ENCODE data around the gene PROSER2.
"Not testable (repeated sequence)": the region's sequence is repeated elsewhere in the genome, so short reads cannot be mapped to it uniquely, and the experiment has no call there.

Gene PROSER2

DNA sequence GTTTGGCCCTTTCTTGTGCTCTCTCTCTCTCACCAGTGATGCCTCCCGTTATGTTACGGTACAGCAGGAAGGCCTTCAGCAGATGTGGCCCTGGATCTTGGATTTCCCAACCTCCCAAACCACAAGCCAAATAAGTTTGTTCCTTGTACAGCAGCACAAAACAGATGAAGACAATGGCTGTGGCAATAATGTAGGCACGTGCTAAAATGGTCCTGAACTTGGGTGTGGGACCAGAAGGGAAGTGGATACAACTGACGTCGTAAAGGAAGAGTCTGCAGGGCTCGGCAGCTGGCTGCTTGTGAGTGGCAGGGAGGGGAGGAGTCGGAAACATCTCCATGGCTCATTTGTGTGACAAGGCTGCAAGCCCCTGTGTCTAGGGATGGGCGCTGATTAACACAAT, 26.8 kb downstream of the PROSER2 start:
- no peak for ATAC-seq (replicated peaks; ENCODE audit: extremely low read depth, poor library complexity, severe bottlenecking)
- Mint-ChIP-seq H3K9me3 (no peaks in the 10 kb centered on the region), H3K27me3 (peaks cover 69% of the 10 kb centered on the region), H3K36me3 (ENCODE audit: insufficient read depth) (peaks cover 1% of the 10 kb centered on the region), H3K27ac (ENCODE audit: low read depth) (no peak overlapping the region), H3K4me1 (peaks cover 4% of the 10 kb centered on the region), H3K4me3 (no peak overlapping the region)
- no peak for DNase-seq (ENCODE audit: low spot score in 2 of 2)

GRCh38 chr10:11851910-11852309, 28.8 kb downstream of the PROSER2 start:
- ATAC-seq (replicated peaks; ENCODE audit: extremely low read depth, poor library complexity, severe bottlenecking) (no peak), DNase-seq (ENCODE audit: low spot score in 2 of 2) (no peak)
- Mint-ChIP-seq H3K9me3 (no peaks in the 10 kb centered on the region), H3K27ac (ENCODE audit: low read depth) (no peak overlapping the region), H3K27me3 (peaks cover 49% of the 10 kb centered on the region), H3K4me1 (no peaks in the 10 kb centered on the region), H3K4me3 (no peak overlapping the region), H3K36me3 (ENCODE audit: insufficient read depth) (peaks cover 1% of the 10 kb centered on the region)

DNA sequence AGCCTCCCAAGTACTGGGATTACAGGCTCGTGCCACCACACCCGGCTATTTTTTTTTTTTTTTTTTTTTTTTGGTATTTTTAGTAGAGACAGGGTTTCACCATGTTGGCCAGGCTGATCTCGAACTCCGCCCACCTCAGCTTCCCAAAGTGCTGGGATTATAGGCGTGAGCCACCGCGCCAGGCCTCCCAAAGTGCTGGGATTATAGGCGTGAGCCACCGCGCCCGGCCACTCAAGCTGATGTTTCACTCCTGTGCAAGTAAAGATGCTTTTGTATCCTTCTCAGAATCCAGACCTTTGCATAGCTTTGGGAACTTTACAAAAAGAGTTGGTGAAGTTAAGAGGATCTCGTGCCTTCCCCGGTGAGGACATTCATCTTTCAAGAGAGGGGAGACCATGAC, 29.5 kb downstream of the PROSER2 start:
- not testable (repeated sequence) for H3K9me3 Mint-ChIP-seq; ATAC-seq (replicated peaks; ENCODE audit: extremely low read depth, poor library complexity, severe bottlenecking); H3K27ac Mint-ChIP-seq (ENCODE audit: low read depth); H3K4me1 Mint-ChIP-seq; H3K4me3 Mint-ChIP-seq; H3K36me3 Mint-ChIP-seq (ENCODE audit: insufficient read depth); DNase-seq (ENCODE audit: low spot score in 2 of 2)
- H3K27me3 Mint-ChIP-seq, result peaks cover 42% of the 10 kb centered on the region

DNA sequence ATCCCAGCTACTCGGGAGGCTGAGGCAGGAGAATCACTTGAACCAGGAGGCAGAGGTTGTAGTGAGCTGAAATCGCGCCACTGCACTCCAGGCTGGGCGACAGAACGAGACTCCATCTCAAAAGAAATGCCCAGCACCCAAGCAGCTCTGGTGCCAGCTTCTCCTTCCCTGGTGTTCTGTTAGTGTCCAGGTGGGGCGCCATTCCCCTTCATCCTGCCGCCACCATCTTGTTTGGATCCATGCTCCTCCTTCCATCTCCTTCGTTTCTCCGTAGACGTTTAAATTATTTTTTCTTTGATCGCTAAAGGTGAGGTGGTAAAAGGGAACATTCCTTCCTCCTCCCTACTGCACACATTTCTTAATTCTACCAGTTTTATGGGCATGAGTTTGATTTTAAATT, 30.3 kb downstream of the PROSER2 start:
- no peaks in the 10 kb centered on the region for H3K9me3 Mint-ChIP-seq
- H3K27ac Mint-ChIP-seq (ENCODE audit: low read depth), result no peak overlapping the region
- H3K27me3 Mint-ChIP-seq, result peaks cover 38% of the 10 kb centered on the region
- H3K4me3 Mint-ChIP-seq, result no peak overlapping the region
- no peak for ATAC-seq (replicated peaks; ENCODE audit: extremely low read depth, poor library complexity, severe bottlenecking)
- no peak for DNase-seq (ENCODE audit: low spot score in 2 of 2)
- H3K4me1 Mint-ChIP-seq, result no peaks in the 10 kb centered on the region
- no peaks in the 10 kb centered on the region for H3K36me3 Mint-ChIP-seq (ENCODE audit: insufficient read depth)

DNA sequence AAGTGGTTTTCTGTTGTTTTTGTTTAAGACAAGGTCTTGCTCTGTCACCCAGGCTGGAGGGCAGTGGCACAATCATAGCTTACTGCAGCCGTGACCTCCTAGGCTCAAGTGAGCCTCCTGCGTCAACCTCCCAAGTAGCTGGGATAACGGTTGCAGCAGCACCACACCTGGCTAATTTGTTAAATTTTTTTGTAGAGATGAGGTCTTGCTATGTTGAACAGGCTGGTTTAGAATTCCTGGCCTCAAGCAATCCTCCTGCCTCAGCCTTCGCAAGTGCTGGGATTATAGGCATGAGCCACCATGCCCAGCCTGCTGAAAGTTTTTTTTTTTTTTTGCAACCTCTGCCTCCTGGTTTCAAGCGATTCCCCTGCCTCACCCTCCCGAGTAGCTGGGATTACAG, 31.1 kb downstream of the PROSER2 start:
- H3K27ac Mint-ChIP-seq (ENCODE audit: low read depth), result no peak overlapping the region
- H3K4me1 Mint-ChIP-seq, result no peaks in the 10 kb centered on the region
- no peaks in the 10 kb centered on the region for H3K9me3 Mint-ChIP-seq
- H3K4me3 Mint-ChIP-seq, result no peak overlapping the region
- DNase-seq (ENCODE audit: low spot score in 2 of 2) (no peak), ATAC-seq (replicated peaks; ENCODE audit: extremely low read depth, poor library complexity, severe bottlenecking) (no peak)
- no peaks in the 10 kb centered on the region for H3K36me3 Mint-ChIP-seq (ENCODE audit: insufficient read depth)
- peaks cover 30% of the 10 kb centered on the region for H3K27me3 Mint-ChIP-seq

- DNase-seq (ENCODE audit: low spot score in 2 of 2) (no peak), ATAC-seq (replicated peaks; ENCODE audit: extremely low read depth, poor library complexity, severe bottlenecking) (no peak)
- peaks cover 12% of the 10 kb centered on the region for H3K27me3 Mint-ChIP-seq
- H3K4me3 Mint-ChIP-seq, result no peak overlapping the region
- H3K4me1 Mint-ChIP-seq, result peaks cover 1% of the 10 kb centered on the region
- H3K9me3 Mint-ChIP-seq, result no peaks in the 10 kb centered on the region
- no peak overlapping the region for H3K27ac Mint-ChIP-seq (ENCODE audit: low read depth)
- H3K36me3 Mint-ChIP-seq (ENCODE audit: insufficient read depth), result peaks cover 2% of the 10 kb centered on the region
Observed at GRCh38 chr10:11856089-11856488, 32.9 kb downstream of the PROSER2 start.

GRCh38 chr10:11856678-11857077, 33.5 kb downstream of the PROSER2 start:
- Mint-ChIP-seq H3K27me3 (peaks cover 10% of the 10 kb centered on the region), H3K4me3 (no peak overlapping the region), H3K9me3 (no peaks in the 10 kb centered on the region), H3K4me1 (peaks cover 7% of the 10 kb centered on the region), H3K27ac (ENCODE audit: low read depth) (no peak overlapping the region), H3K36me3 (ENCODE audit: insufficient read depth) (peaks cover 2% of the 10 kb centered on the region)
- ATAC-seq (replicated peaks; ENCODE audit: extremely low read depth, poor library complexity, severe bottlenecking) (no peak), DNase-seq (ENCODE audit: low spot score in 2 of 2) (no peak)

GRCh38 chr10:11858093-11858492, 34.9 kb downstream of the PROSER2 start:
- no peak for ATAC-seq (replicated peaks; ENCODE audit: extremely low read depth, poor library complexity, severe bottlenecking)
- peaks cover 15% of the 10 kb centered on the region for H3K4me1 Mint-ChIP-seq
- no peak overlapping the region for H3K27ac Mint-ChIP-seq (ENCODE audit: low read depth)
- peaks cover 2% of the 10 kb centered on the region for H3K36me3 Mint-ChIP-seq (ENCODE audit: insufficient read depth)
- no peak for DNase-seq (ENCODE audit: low spot score in 2 of 2)
- H3K4me3 Mint-ChIP-seq, result no peak overlapping the region
- no peaks in the 10 kb centered on the region for H3K9me3 Mint-ChIP-seq
- peaks cover 10% of the 10 kb centered on the region for H3K27me3 Mint-ChIP-seq

GRCh38 chr10:11861341-11861740, 38.2 kb downstream of the PROSER2 start:
- H3K4me3 Mint-ChIP-seq, result no peak overlapping the region
- H3K27ac Mint-ChIP-seq (ENCODE audit: low read depth), result peak overlapping the region; percentile 14
- no peak for ATAC-seq (replicated peaks; ENCODE audit: extremely low read depth, poor library complexity, severe bottlenecking)
- H3K4me1 Mint-ChIP-seq, result peaks cover 29% of the 10 kb centered on the region
- H3K9me3 Mint-ChIP-seq, result no peaks in the 10 kb centered on the region
- no peaks in the 10 kb centered on the region for H3K27me3 Mint-ChIP-seq
- peaks cover 4% of the 10 kb centered on the region for H3K36me3 Mint-ChIP-seq (ENCODE audit: insufficient read depth)
- no peak for DNase-seq (ENCODE audit: low spot score in 2 of 2)

- Mint-ChIP-seq H3K36me3 (ENCODE audit: insufficient read depth) (peaks cover 4% of the 10 kb centered on the region), H3K27ac (ENCODE audit: low read depth) (peak overlapping the region; percentile 14), H3K27me3 (no peaks in the 10 kb centered on the region), H3K4me1 (peaks cover 29% of the 10 kb centered on the region), H3K9me3 (no peaks in the 10 kb centered on the region), H3K4me3 (no peak overlapping the region)
- DNase-seq (ENCODE audit: low spot score in 2 of 2) (no peak), ATAC-seq (replicated peaks; ENCODE audit: extremely low read depth, poor library complexity, severe bottlenecking) (no peak)
Observed at GRCh38 chr10:11861811-11862428, 38.8 kb downstream of the PROSER2 start.

DNA sequence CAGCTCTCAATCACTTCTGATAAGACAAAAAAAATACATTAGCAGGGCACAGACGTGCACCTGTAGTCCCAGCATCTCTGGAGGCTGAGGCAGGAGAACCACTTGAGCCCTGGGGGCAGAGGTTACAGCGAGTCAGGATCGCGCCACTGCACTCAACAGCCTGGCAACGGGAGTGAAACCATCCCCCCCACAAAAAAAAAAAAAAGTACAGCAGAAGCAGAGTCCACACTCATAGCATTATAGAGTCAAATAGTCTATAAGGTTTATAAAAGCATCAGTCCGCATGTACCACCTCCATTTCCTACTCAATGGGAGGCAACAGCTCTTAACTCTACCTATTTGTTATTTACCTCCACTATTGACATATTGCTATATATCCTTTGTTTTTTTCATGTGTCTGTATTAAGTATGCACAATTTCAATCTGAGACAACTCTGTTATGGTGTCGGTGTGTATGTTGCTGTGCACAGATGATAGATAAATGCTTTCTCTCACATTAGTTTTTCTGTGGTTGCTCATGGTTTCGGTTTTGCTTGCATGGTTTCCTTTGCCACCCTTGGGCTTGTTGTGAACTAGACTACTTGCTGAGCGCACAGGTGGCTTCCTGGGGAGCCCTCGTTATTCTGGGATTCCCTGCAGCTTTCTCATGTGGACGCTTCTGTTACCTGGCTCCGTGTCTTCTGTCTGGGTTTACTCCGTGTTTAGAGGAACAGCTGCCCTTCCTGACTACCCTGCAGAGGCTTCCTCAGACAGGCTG, 40.4 kb downstream of the PROSER2 start:
- ATAC-seq (replicated peaks; ENCODE audit: extremely low read depth, poor library complexity, severe bottlenecking), result peak; percentile 98
- Mint-ChIP-seq H3K4me3 (peak overlapping the region; percentile 65), H3K4me1 (peaks cover 29% of the 10 kb centered on the region), H3K36me3 (ENCODE audit: insufficient read depth) (peaks cover 4% of the 10 kb centered on the region), H3K27ac (ENCODE audit: low read depth) (peak overlapping the region; percentile 92), H3K9me3 (no peaks in the 10 kb centered on the region), H3K27me3 (no peaks in the 10 kb centered on the region)
- peak; percentile 23 to 53 for DNase-seq (ENCODE audit: low spot score in 2 of 2)

- Mint-ChIP-seq H3K4me3 (peak overlapping the region; percentile 65), H3K36me3 (ENCODE audit: insufficient read depth) (peaks cover 4% of the 10 kb centered on the region), H3K27me3 (no peaks in the 10 kb centered on the region), H3K27ac (ENCODE audit: low read depth) (peak overlapping the region; percentile 92), H3K9me3 (no peaks in the 10 kb centered on the region), H3K4me1 (peaks cover 29% of the 10 kb centered on the region)
- no peak for ATAC-seq (replicated peaks; ENCODE audit: extremely low read depth, poor library complexity, severe bottlenecking)
- no peak for DNase-seq (ENCODE audit: low spot score in 2 of 2)
Observed at GRCh38 chr10:11864727-11865126, 41.6 kb downstream of the PROSER2 start.

GRCh38 chr10:11865561-11865960, 42.4 kb downstream of the PROSER2 start:
- Mint-ChIP-seq H3K9me3 (no peaks in the 10 kb centered on the region), H3K27ac (ENCODE audit: low read depth) (no peak overlapping the region), H3K4me1 (peaks cover 29% of the 10 kb centered on the region), H3K36me3 (ENCODE audit: insufficient read depth) (peaks cover 4% of the 10 kb centered on the region), H3K27me3 (no peaks in the 10 kb centered on the region), H3K4me3 (no peak overlapping the region)
- DNase-seq (ENCODE audit: low spot score in 2 of 2) (no peak), ATAC-seq (replicated peaks; ENCODE audit: extremely low read depth, poor library complexity, severe bottlenecking) (no peak)

All from central memory CD8-positive, alpha-beta T cell (primary cell).